Measurements from ENCODE around the gene PHACTR3. TPM values are rescaled to one million over a fixed set of nuclear protein-coding genes. Genes with fewer than 3 reads are reported as not detected.

Gene PHACTR3
- polyA plus RNA-seq, 1 experiment = not detected

DNA sequence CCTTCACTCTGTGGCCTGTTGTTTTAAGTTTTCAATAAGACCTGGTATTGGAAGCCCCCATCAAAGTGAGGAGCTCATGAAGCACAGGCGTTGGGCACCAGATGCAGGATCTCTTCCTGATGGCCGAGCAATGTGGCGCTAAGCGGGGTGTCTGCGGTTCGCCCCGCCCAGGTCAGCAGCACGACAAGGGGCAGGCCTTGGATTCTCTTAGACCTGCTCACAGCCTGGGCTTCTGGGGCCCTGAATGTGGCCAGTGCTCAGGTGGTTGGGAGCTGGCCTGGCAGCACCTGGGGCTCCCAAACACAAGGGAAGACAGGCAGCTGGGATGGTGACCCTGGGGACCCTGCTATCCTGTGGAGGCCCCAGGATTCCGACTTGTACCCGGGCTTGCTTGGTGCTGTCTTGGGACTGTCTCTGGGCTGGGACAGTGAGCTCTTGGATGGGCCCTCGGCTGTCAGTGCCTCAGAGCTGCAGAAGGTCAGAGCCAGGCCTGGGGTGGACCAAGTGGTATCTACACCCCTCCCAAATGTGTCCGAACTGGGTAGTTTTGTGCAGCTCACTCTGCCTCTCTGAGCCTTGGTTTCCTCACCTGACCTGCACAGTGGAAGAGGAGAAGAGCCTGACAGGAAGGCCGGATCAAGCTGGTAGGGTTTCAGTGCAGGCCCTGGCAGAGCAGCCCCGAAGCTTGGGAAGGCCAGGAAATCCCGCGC lies 69.1 kb downstream of the PHACTR3 start:
- TF ChIP-seq CTCF (IDR thresholded peaks at IDR 0.05; ENCODE audit: low read depth, low read length) = no peak
- H3K27me3 ChIP-seq (ENCODE audit: control insufficient read depth, insufficient read depth, low read length) = no peaks in the 10 kb centered on the region
- H3K9me3 ChIP-seq (ENCODE audit: control insufficient read depth, insufficient read depth, low read length) = peaks cover 36% of the 10 kb centered on the region
- DNase-seq (ENCODE audit: low read depth, low spot score) = no peak
- H3K4me3 ChIP-seq (ENCODE audit: low read depth, low read length) = no peak overlapping the region
- no peak overlapping the region for H3K27ac ChIP-seq (ENCODE audit: low read depth, low read length)
- ChIA-PET CTCF (no interaction called here), POLR2A (no interaction called here)

DNA sequence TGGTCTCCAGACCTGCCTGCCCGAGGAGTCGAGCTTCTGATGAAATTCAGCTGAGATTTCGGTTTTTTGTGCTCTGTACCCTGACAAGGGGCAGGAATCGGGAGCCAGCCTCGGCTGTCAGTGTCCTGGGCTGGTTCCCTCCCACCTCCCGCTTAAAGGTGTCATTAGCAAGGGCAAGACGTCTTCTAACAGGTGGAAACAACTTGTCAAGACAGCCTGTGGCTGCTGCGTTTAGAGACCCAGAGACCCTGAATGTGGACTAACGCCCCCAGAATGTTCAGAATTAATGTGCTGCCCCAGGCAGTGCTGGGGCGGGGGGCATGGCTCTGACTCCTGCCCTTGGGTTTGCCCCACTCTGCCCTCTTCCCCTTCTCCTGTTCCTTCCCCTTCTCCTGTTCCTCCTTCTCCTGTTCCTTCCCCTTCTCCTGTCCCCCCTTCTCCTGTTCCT lies 69.7 kb downstream of the PHACTR3 start:
- H3K27me3 ChIP-seq (ENCODE audit: control insufficient read depth, insufficient read depth, low read length) = no peaks in the 10 kb centered on the region
- peaks cover 36% of the 10 kb centered on the region for H3K9me3 ChIP-seq (ENCODE audit: control insufficient read depth, insufficient read depth, low read length)
- no peak for TF ChIP-seq CTCF (IDR thresholded peaks at IDR 0.05; ENCODE audit: low read depth, low read length)
- H3K27ac ChIP-seq (ENCODE audit: low read depth, low read length) = no peak overlapping the region
- ChIA-PET CTCF (no interaction called here), POLR2A (no interaction called here)
- no peak overlapping the region for H3K4me3 ChIP-seq (ENCODE audit: low read depth, low read length)
- DNase-seq (ENCODE audit: low read depth, low spot score) = no peak

- POLR2A ChIA-PET = no interaction called here
- H3K9me3 ChIP-seq (ENCODE audit: control insufficient read depth, insufficient read depth, low read length) = peaks cover 36% of the 10 kb centered on the region
- DNase-seq (ENCODE audit: low read depth, low spot score) = no peak
- CTCF ChIA-PET = no interaction called here
- H3K27ac ChIP-seq (ENCODE audit: low read depth, low read length) = no peak overlapping the region
- no peak overlapping the region for H3K4me3 ChIP-seq (ENCODE audit: low read depth, low read length)
- no peak for TF ChIP-seq CTCF (IDR thresholded peaks at IDR 0.05; ENCODE audit: low read depth, low read length)
- H3K27me3 ChIP-seq (ENCODE audit: control insufficient read depth, insufficient read depth, low read length) = no peaks in the 10 kb centered on the region
Measured at GRCh38 chr20:59676126-59676850, 71.9 kb downstream of the PHACTR3 start.

GRCh38 chr20:59676851-59677182 lies 72.5 kb downstream of the PHACTR3 start:
- peaks cover 31% of the 10 kb centered on the region for H3K9me3 ChIP-seq (ENCODE audit: control insufficient read depth, insufficient read depth, low read length)
- no peak for DNase-seq (ENCODE audit: low read depth, low spot score)
- ChIA-PET CTCF (no interaction called here), POLR2A (no interaction called here)
- H3K27me3 ChIP-seq (ENCODE audit: control insufficient read depth, insufficient read depth, low read length) = no peaks in the 10 kb centered on the region
- no peak overlapping the region for H3K4me3 ChIP-seq (ENCODE audit: low read depth, low read length)
- TF ChIP-seq CTCF (IDR thresholded peaks at IDR 0.05; ENCODE audit: low read depth, low read length) = no peak
- H3K27ac ChIP-seq (ENCODE audit: low read depth, low read length) = no peak overlapping the region

GRCh38 chr20:59677586-59677985 lies 73.2 kb downstream of the PHACTR3 start:
- no peak for DNase-seq (ENCODE audit: low read depth, low spot score)
- Histone ChIP-seq H3K27ac (ENCODE audit: low read depth, low read length) (no peak overlapping the region), H3K27me3 (ENCODE audit: control insufficient read depth, insufficient read depth, low read length) (no peaks in the 10 kb centered on the region), H3K9me3 (ENCODE audit: control insufficient read depth, insufficient read depth, low read length) (peaks cover 28% of the 10 kb centered on the region), H3K4me3 (ENCODE audit: low read depth, low read length) (no peak overlapping the region)
- POLR2A ChIA-PET = no interaction called here
- CTCF ChIA-PET = no interaction called here
- TF ChIP-seq CTCF (IDR thresholded peaks at IDR 0.05; ENCODE audit: low read depth, low read length) = no peak

All from AG04450 (cell line).